Measurements from ENCODE around the gene IQCM.

GRCh38 chr4:149749784-149750183 is 65.9 kb downstream of the IQCM start:
- TF ChIP-seq CTCF (IDR thresholded peaks at IDR 0.05): no peak
- TF ChIP-seq SMC3 (IDR thresholded peaks at IDR 0.05): no peak
- no peak for TF ChIP-seq KDM1A (IDR thresholded peaks at IDR 0.05; ENCODE audit: low read depth)
- no peak for TF ChIP-seq MAX (IDR thresholded peaks at IDR 0.05)
- no peak for TF ChIP-seq EP300 (IDR thresholded peaks at IDR 0.05)
- TF ChIP-seq SREBF2 (IDR thresholded peaks at IDR 0.05): no peak

Measured in A549 (cell line).